CD4-positive, alpha-beta T cell treated with Interferon alpha-2 for 1 hour (primary cell): ENCODE data around the gene TBCE.
"Not testable (repeated sequence)": the region's sequence is repeated elsewhere in the genome, so short reads cannot be mapped to it uniquely, and the experiment has no call there.

Source experiments
- DNase-seq, 2 donors: peaks; one replicate each; pipeline ENCODE4 v3.0.0-alpha.2; 2020 to 2022

Gene TBCE

GRCh38 chr1:235351898-235352297 lies 15.3 kb upstream of the TBCE start:
- no peak for DNase-seq

- DNase-seq, result no peak
Observed at GRCh38 chr1:235357485-235358373, 9.5 kb upstream of the TBCE start.

GRCh38 chr1:235358899-235359298 lies 8.3 kb upstream of the TBCE start:
- DNase-seq, result no peak

GRCh38 chr1:235364189-235364588 lies 3.0 kb upstream of the TBCE start:
- DNase-seq, result not testable (repeated sequence)

GRCh38 chr1:235366286-235366685 lies 941 bp upstream of the TBCE start:
- no peak for DNase-seq

- no peak for DNase-seq
Observed at GRCh38 chr1:235368428-235368827, 1.2 kb downstream of the TBCE start.

- DNase-seq, result no peak
Observed at GRCh38 chr1:235369802-235370201, 2.6 kb downstream of the TBCE start.

GRCh38 chr1:235375919-235376605 lies 8.8 kb downstream of the TBCE start:
- no peak for DNase-seq

- not testable (repeated sequence) for DNase-seq
Observed at GRCh38 chr1:235378134-235378735, 11.0 kb downstream of the TBCE start.

- not testable (repeated sequence) for DNase-seq
Observed at GRCh38 chr1:235381955-235382739, 14.9 kb downstream of the TBCE start.

GRCh38 chr1:235385633-235386032 lies 18.4 kb downstream of the TBCE start:
- DNase-seq, result not testable (repeated sequence)

GRCh38 chr1:235391874-235392273 lies 24.6 kb downstream of the TBCE start:
- DNase-seq, result no peak

- no peak for DNase-seq
Observed at GRCh38 chr1:235397733-235398132, 30.5 kb downstream of the TBCE start.

GRCh38 chr1:235399661-235400060 lies 32.4 kb downstream of the TBCE start:
- no peak for DNase-seq

- DNase-seq, result no peak
Observed at GRCh38 chr1:235401251-235401650, 34.0 kb downstream of the TBCE start.

GRCh38 chr1:235402457-235403200 lies 35.4 kb downstream of the TBCE start:
- DNase-seq, result no peak

GRCh38 chr1:235403593-235403992 lies 36.4 kb downstream of the TBCE start:
- DNase-seq, result no peak

GRCh38 chr1:235404190-235404589 lies 37.0 kb downstream of the TBCE start:
- no peak for DNase-seq

GRCh38 chr1:235407419-235407818 lies 40.2 kb downstream of the TBCE start:
- DNase-seq, result no peak

- no peak for DNase-seq
Observed at GRCh38 chr1:235408503-235408960, 41.3 kb downstream of the TBCE start.

GRCh38 chr1:235409042-235409820 lies 42.0 kb downstream of the TBCE start:
- no peak for DNase-seq
